Neural crest cell (in vitro differentiated cells): Measurements from ENCODE around the gene ADCY3. TPM values are rescaled to one million over a fixed set of nuclear protein-coding genes. Genes with fewer than 3 reads are reported as not detected.

Experiments
- DNase-seq: peaks from one replicate; pipeline ENCODE4 v3.0.0; 2021; ENCODE audit warnings: low read depth, mixed read lengths, low spot score
- H3K27ac Mint-ChIP-seq: one replicate; pipeline ENCODE4 v1.8.0; 2021; ENCODE audit warnings: mild to moderate bottlenecking, mixed read lengths; ENCODE audit not compliant: unreplicated experiment
- H3K27me3 Mint-ChIP-seq: 2 replicates; pipeline ENCODE4 v1.8.0; 2021; ENCODE audit warnings: low read depth, mild to moderate bottlenecking, mixed read lengths
- H3K36me3 Mint-ChIP-seq: 2 replicates; pipeline ENCODE4 v1.8.0; 2021; ENCODE audit warnings: low read depth, mild to moderate bottlenecking, mixed read lengths
- H3K4me1 Mint-ChIP-seq: 2 replicates; pipeline ENCODE4 v1.8.0; 2021; ENCODE audit warnings: mixed read lengths
- H3K4me3 Mint-ChIP-seq: one replicate; pipeline ENCODE4 v1.8.0; 2021; ENCODE audit warnings: mild to moderate bottlenecking, mixed read lengths
- H3K9me3 Mint-ChIP-seq: 2 replicates; pipeline ENCODE4 v1.8.0; 2021; ENCODE audit warnings: mixed read lengths
- CTCF ChIP-seq: fragments of 200-600 bp; sonication (generic); conservative IDR thresholded peaks from 2 replicates; pipeline ENCODE4 v1.5.0; 2021; ENCODE audit warnings: antibody characterized with exemption, mild to moderate bottlenecking
- total RNA-seq: library from RNA; stranded (reverse); gene quantifications from 2 replicates; pipeline ENCODE4 v1.2.1, GENCODE V29; 2021

The ADCY3 gene
- total RNA-seq, 1 donor from 2014 or later = 49.2 TPM

- H3K27me3 Mint-ChIP-seq = no peaks in the 10 kb centered on the region
- no peak for DNase-seq
- peaks cover 14% of the 10 kb centered on the region for H3K4me1 Mint-ChIP-seq
- no peak overlapping the region for H3K4me3 Mint-ChIP-seq
- H3K36me3 Mint-ChIP-seq = peaks cover 64% of the 10 kb centered on the region
- peak overlapping the region; percentile 86 for H3K27ac Mint-ChIP-seq
- peaks cover 26% of the 10 kb centered on the region for H3K9me3 Mint-ChIP-seq
- no peak for TF ChIP-seq CTCF
These were observed 21.6 kb downstream of the ADCY3 start for GRCh38 chr2:24898122-24899109.

GRCh38 chr2:24894750-24895149 is 25.3 kb downstream of the ADCY3 start:
- no peak overlapping the region for H3K4me3 Mint-ChIP-seq
- peaks cover 31% of the 10 kb centered on the region for H3K9me3 Mint-ChIP-seq
- peaks cover 14% of the 10 kb centered on the region for H3K4me1 Mint-ChIP-seq
- TF ChIP-seq CTCF = no peak
- no peak overlapping the region for H3K27ac Mint-ChIP-seq
- H3K27me3 Mint-ChIP-seq = no peaks in the 10 kb centered on the region
- DNase-seq = no peak
- H3K36me3 Mint-ChIP-seq = peaks cover 61% of the 10 kb centered on the region

- Mint-ChIP-seq H3K36me3 (peaks cover 53% of the 10 kb centered on the region), H3K4me1 (peaks cover 6% of the 10 kb centered on the region), H3K27ac (no peak overlapping the region), H3K4me3 (no peak overlapping the region), H3K27me3 (no peaks in the 10 kb centered on the region), H3K9me3 (peaks cover 31% of the 10 kb centered on the region)
- DNase-seq = no peak
- TF ChIP-seq CTCF = no peak
These were observed 26.1 kb downstream of the ADCY3 start for GRCh38 chr2:24893934-24894333.

- Mint-ChIP-seq H3K27ac (no peak overlapping the region), H3K9me3 (peaks cover 31% of the 10 kb centered on the region), H3K4me3 (no peak overlapping the region), H3K27me3 (no peaks in the 10 kb centered on the region), H3K4me1 (peaks cover 4% of the 10 kb centered on the region), H3K36me3 (peaks cover 49% of the 10 kb centered on the region)
- no peak for TF ChIP-seq CTCF
- no peak for DNase-seq
These were observed 27.1 kb downstream of the ADCY3 start for GRCh38 chr2:24892928-24893327.

GRCh38 chr2:24891201-24891600 is 28.8 kb downstream of the ADCY3 start:
- H3K27me3 Mint-ChIP-seq = no peaks in the 10 kb centered on the region
- H3K4me3 Mint-ChIP-seq = no peak overlapping the region
- H3K9me3 Mint-ChIP-seq = peaks cover 20% of the 10 kb centered on the region
- no peak for DNase-seq
- peaks cover 32% of the 10 kb centered on the region for H3K36me3 Mint-ChIP-seq
- no peak for TF ChIP-seq CTCF
- H3K4me1 Mint-ChIP-seq = peaks cover 12% of the 10 kb centered on the region
- H3K27ac Mint-ChIP-seq = no peak overlapping the region
